ENCODE data around the gene ENTPD3.
"Not testable (repeated sequence)": the region's sequence is repeated elsewhere in the genome, so short reads cannot be mapped to it uniquely, and the experiment has no call there.

ENTPD3 gene

GRCh38 chr3:40456279-40456939, 69.4 kb downstream of the ENTPD3 start:
- peaks cover 32% of the 10 kb centered on the region for H3K36me3 ChIP-seq (ENCODE audit: insufficient read depth, low read length)
- H3K9me3 ChIP-seq (ENCODE audit: low read length) = no peaks in the 10 kb centered on the region
- H3K4me3 ChIP-seq (ENCODE audit: low read length) = peak overlapping the region; percentile 82
- H2AFZ ChIP-seq (ENCODE audit: low read depth, low read length) = peak overlapping the region; percentile 58
- no peaks in the 10 kb centered on the region for H3K27me3 ChIP-seq (ENCODE audit: insufficient read depth, low read length)
- peaks cover 25% of the 10 kb centered on the region for H3K4me1 ChIP-seq (ENCODE audit: insufficient read depth, low read length)

DNA sequence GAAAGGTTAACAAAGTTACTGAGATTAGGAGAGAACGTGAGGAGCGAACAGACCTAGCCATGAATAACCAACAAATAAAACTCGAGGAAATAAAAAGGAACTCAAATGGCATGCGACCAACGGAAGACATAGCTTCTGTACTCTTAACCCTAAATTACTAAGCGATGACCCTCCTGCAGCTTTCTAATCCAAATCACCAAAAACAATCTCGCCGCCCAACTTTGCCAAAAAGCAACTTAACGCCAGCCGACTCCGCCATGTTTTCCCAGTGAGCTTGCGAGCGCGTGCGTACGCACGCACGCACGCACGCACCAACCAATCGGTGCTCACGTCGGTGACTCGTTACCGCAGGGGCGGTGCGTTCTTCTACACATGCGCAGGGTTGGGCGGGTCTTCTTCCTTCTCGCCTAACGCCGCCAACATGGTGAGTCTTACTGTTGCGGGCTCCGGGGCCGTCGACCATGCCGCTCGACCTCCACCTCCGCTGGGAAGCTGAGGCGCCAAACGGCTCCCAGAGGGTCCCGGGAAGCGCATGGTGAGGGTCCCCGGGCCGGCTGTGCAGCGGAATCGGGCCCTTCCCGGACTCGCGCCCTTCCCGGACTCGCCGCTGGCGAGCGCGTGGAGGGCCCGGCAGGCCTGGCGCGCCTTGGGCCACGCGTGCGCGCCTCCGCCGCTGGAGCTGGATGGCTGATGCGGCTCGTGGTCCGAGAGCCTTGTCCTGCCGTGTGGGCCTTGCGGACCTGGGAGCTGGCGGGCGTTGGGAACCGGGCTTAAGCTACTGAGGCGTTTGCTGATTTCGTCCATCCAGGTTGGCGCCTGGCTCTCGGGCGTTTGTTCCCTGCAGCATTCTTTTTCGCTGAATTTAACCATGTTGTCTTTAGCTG, 70.2 kb downstream of the ENTPD3 start, which contains the start of gene RPL14:
Gene RPL14 (plus strand): TSS at position 400 of the 884 bp plus-strand sequence. CDS start 133 bp downstream, at position 533.
- Histone ChIP-seq H2AFZ (ENCODE audit: low read depth, low read length) (peak within 1 kb of the TSS; percentile 58), H3K4me3 (ENCODE audit: low read length) (peak within 1 kb of the TSS; percentile 82), H3K36me3 (ENCODE audit: insufficient read depth, low read length) (peaks cover 36% of the 10 kb centered on the region), H3K27me3 (ENCODE audit: insufficient read depth, low read length) (no peaks in the 10 kb centered on the region), H3K9me3 (ENCODE audit: low read length) (no peaks in the 10 kb centered on the region), H3K4me1 (ENCODE audit: insufficient read depth, low read length) (peaks cover 23% of the 10 kb centered on the region)

DNA sequence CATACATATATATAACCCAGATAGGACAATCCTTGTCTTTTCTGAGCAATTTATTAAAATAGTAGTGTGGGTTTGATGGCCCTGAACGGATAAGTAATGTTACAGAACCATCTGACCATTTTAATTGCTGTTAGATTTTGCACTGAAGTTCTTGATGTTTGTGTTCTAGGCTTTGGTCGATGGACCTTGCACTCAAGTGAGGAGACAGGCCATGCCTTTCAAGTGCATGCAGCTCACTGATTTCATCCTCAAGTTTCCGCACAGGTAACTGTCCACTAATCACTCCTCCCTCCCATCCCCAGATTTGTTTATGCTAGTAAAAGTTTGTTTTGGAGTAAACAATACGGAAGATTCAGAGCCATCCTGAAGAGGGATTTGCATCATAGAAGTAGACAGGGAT, 71.5 kb downstream of the ENTPD3 start:
- H2AFZ ChIP-seq (ENCODE audit: low read depth, low read length) = no peak overlapping the region
- H3K4me3 ChIP-seq (ENCODE audit: low read length) = peak overlapping the region; percentile 82
- peaks cover 45% of the 10 kb centered on the region for H3K36me3 ChIP-seq (ENCODE audit: insufficient read depth, low read length)
- no peaks in the 10 kb centered on the region for H3K27me3 ChIP-seq (ENCODE audit: insufficient read depth, low read length)
- no peaks in the 10 kb centered on the region for H3K9me3 ChIP-seq (ENCODE audit: low read length)
- H3K4me1 ChIP-seq (ENCODE audit: insufficient read depth, low read length) = peaks cover 20% of the 10 kb centered on the region

GRCh38 chr3:40460481-40460880, 73.5 kb downstream of the ENTPD3 start:
- H3K27me3 ChIP-seq (ENCODE audit: insufficient read depth, low read length); H3K9me3 ChIP-seq (ENCODE audit: low read length); H2AFZ ChIP-seq (ENCODE audit: low read depth, low read length); H3K4me3 ChIP-seq (ENCODE audit: low read length): not testable (repeated sequence)
- Histone ChIP-seq H3K36me3 (ENCODE audit: insufficient read depth, low read length) (peaks cover 58% of the 10 kb centered on the region), H3K4me1 (ENCODE audit: insufficient read depth, low read length) (peaks cover 18% of the 10 kb centered on the region)

GRCh38 chr3:40461161-40461560, 74.2 kb downstream of the ENTPD3 start:
- Histone ChIP-seq H3K4me1 (ENCODE audit: insufficient read depth, low read length) (peaks cover 17% of the 10 kb centered on the region), H3K4me3 (ENCODE audit: low read length) (no peak overlapping the region), H3K9me3 (ENCODE audit: low read length) (no peaks in the 10 kb centered on the region), H3K36me3 (ENCODE audit: insufficient read depth, low read length) (peaks cover 58% of the 10 kb centered on the region), H3K27me3 (ENCODE audit: insufficient read depth, low read length) (no peaks in the 10 kb centered on the region), H2AFZ (ENCODE audit: low read depth, low read length) (no peak overlapping the region)

- not testable (repeated sequence) for H2AFZ ChIP-seq (ENCODE audit: low read depth, low read length); H3K4me3 ChIP-seq (ENCODE audit: low read length); H3K27me3 ChIP-seq (ENCODE audit: insufficient read depth, low read length); H3K9me3 ChIP-seq (ENCODE audit: low read length)
- peaks cover 61% of the 10 kb centered on the region for H3K36me3 ChIP-seq (ENCODE audit: insufficient read depth, low read length)
- peaks cover 15% of the 10 kb centered on the region for H3K4me1 ChIP-seq (ENCODE audit: insufficient read depth, low read length)
Observed at GRCh38 chr3:40462838-40463237, 75.9 kb downstream of the ENTPD3 start.

DNA sequence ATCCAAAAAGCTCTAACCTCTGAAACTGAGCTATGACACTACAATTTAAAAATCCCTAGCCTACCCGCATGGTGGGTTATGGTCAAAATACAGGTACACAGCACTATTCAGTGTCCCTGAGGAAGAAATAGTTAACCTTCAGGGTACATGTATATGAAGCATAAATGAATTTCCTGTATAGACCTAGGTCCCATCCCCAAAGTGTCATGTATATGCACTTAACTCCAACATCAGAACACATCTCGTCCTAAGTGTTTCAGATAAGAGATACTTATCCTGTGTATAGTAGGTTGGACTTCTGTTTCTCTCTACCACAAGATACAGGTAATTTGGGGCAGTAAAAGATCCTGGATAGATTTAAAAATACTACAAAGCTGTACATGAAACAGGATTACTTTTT, 76.6 kb downstream of the ENTPD3 start:
- Histone ChIP-seq H3K36me3 (ENCODE audit: insufficient read depth, low read length) (peaks cover 55% of the 10 kb centered on the region), H3K4me1 (ENCODE audit: insufficient read depth, low read length) (peaks cover 7% of the 10 kb centered on the region), H3K4me3 (ENCODE audit: low read length) (no peak overlapping the region), H3K9me3 (ENCODE audit: low read length) (no peaks in the 10 kb centered on the region), H3K27me3 (ENCODE audit: insufficient read depth, low read length) (no peaks in the 10 kb centered on the region), H2AFZ (ENCODE audit: low read depth, low read length) (no peak overlapping the region)

- Histone ChIP-seq H2AFZ (ENCODE audit: low read depth, low read length) (no peak overlapping the region), H3K27me3 (ENCODE audit: insufficient read depth, low read length) (no peaks in the 10 kb centered on the region), H3K4me3 (ENCODE audit: low read length) (no peak overlapping the region), H3K36me3 (ENCODE audit: insufficient read depth, low read length) (peaks cover 47% of the 10 kb centered on the region), H3K4me1 (ENCODE audit: insufficient read depth, low read length) (peaks cover 4% of the 10 kb centered on the region), H3K9me3 (ENCODE audit: low read length) (no peaks in the 10 kb centered on the region)
Observed at GRCh38 chr3:40464339-40465110, 77.5 kb downstream of the ENTPD3 start.

DNA sequence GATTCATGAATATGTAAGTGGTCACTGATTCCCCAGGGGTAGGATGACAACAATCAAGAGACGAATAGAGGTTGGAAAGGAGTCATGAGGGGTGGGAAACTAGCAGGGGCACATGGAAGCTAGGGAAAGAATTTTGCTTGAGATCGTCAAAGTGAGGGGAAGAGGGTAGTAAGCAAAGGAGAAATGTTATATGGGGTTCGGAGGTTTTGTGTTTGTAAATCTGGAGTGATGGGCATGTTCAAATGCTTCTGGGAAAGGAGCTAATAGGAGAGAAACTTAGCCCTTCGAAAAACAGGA, 78.1 kb downstream of the ENTPD3 start:
- peaks cover 4% of the 10 kb centered on the region for H3K4me1 ChIP-seq (ENCODE audit: insufficient read depth, low read length)
- peaks cover 43% of the 10 kb centered on the region for H3K36me3 ChIP-seq (ENCODE audit: insufficient read depth, low read length)
- H3K4me3 ChIP-seq (ENCODE audit: low read length) = no peak overlapping the region
- no peaks in the 10 kb centered on the region for H3K27me3 ChIP-seq (ENCODE audit: insufficient read depth, low read length)
- no peaks in the 10 kb centered on the region for H3K9me3 ChIP-seq (ENCODE audit: low read length)
- H2AFZ ChIP-seq (ENCODE audit: low read depth, low read length) = no peak overlapping the region

DNA sequence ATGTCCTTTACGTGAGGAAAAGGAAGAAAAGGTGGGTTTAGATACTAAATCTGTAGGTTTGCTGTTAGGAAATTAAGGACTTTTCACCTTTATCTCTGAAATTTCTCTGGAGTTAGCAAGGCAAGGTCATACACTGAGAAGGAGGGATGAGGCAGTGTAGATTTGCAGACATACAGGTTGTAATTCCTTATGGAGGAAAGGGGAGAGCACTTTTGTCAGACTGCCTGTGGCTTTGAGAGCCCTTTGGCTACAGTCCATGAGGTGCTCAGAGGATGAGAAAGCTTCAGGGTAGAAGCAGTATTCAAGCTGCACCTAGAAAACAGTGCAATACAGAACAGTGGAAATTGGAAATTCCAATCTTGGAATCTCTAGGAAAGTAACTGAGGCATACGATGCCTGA, 78.5 kb downstream of the ENTPD3 start:
- H3K4me3 ChIP-seq (ENCODE audit: low read length) = no peak overlapping the region
- no peak overlapping the region for H2AFZ ChIP-seq (ENCODE audit: low read depth, low read length)
- H3K9me3 ChIP-seq (ENCODE audit: low read length) = no peaks in the 10 kb centered on the region
- H3K27me3 ChIP-seq (ENCODE audit: insufficient read depth, low read length) = no peaks in the 10 kb centered on the region
- peaks cover 4% of the 10 kb centered on the region for H3K4me1 ChIP-seq (ENCODE audit: insufficient read depth, low read length)
- peaks cover 39% of the 10 kb centered on the region for H3K36me3 ChIP-seq (ENCODE audit: insufficient read depth, low read length)

DNA sequence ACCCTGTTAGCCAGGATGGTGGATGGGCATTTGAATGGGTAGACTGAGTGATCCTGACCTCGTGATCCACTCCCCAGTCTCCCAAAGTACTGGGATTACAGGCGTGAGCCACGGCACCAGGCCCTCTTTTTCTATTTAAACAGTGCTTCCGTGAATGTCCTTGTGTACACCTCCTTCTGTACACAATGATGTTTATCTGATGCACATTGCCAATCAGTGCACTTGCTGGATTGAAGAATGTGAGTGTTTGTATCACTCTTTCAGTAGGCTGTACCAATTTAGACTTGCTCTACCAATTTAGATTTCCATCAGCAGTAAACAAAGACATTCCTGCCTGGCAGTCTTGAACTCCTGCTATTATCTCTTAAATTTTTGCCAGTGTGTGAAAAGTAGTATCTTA, 81.0 kb downstream of the ENTPD3 start:
- Histone ChIP-seq H3K4me3 (ENCODE audit: low read length) (no peak overlapping the region), H3K36me3 (ENCODE audit: insufficient read depth, low read length) (peaks cover 20% of the 10 kb centered on the region), H3K27me3 (ENCODE audit: insufficient read depth, low read length) (no peaks in the 10 kb centered on the region), H2AFZ (ENCODE audit: low read depth, low read length) (no peak overlapping the region), H3K9me3 (ENCODE audit: low read length) (no peaks in the 10 kb centered on the region), H3K4me1 (ENCODE audit: insufficient read depth, low read length) (peaks cover 4% of the 10 kb centered on the region)

GRCh38 chr3:40470701-40471100, 83.7 kb downstream of the ENTPD3 start:
- Histone ChIP-seq H3K36me3 (ENCODE audit: insufficient read depth, low read length) (peaks cover 3% of the 10 kb centered on the region), H3K27me3 (ENCODE audit: insufficient read depth, low read length) (no peaks in the 10 kb centered on the region), H3K4me1 (ENCODE audit: insufficient read depth, low read length) (no peaks in the 10 kb centered on the region), H3K4me3 (ENCODE audit: low read length) (no peak overlapping the region), H3K9me3 (ENCODE audit: low read length) (no peaks in the 10 kb centered on the region), H2AFZ (ENCODE audit: low read depth, low read length) (no peak overlapping the region)

Measured in neuron (in vitro differentiated cells).